Adrenal gland (tissue), 5 donors: ENCODE measurements around the gene BAK1.

Source experiments
- POLR2A ChIP-seq, 2 donors: fragments of 450-650 bp; IDR thresholded peaks; one replicate each; pipeline ENCODE4 v1.6.1; 2017; ENCODE audit warnings: antibody characterized with exemption in 2 of 2, mild to moderate bottlenecking in 2 of 2, moderate library complexity in 1 of 2
- TF ChIP-seq, protein P1 (sequence below), 6 experiments: fragments of 450-650 bp in 4 of 6; fragments of 200-600 bp in 2 of 6; sonication (generic) in 1 of 6; IDR thresholded peaks; 1 replicate in 5 of 6; 2 replicates in 1 of 6; pipeline versions ENCODE4 v1.5.1 to v1.8.0; 2016 to 2021; ENCODE audit warnings: antibody characterized with exemption in 6 of 6, mild to moderate bottlenecking in 2 of 6, moderate library complexity in 1 of 6
- donor health status: DM: no; HTN: no; CAD: no.

- no peak for TF ChIP-seq POLR2A (IDR thresholded peaks at IDR 0.05)
- TF ChIP-seq, protein P1, sequence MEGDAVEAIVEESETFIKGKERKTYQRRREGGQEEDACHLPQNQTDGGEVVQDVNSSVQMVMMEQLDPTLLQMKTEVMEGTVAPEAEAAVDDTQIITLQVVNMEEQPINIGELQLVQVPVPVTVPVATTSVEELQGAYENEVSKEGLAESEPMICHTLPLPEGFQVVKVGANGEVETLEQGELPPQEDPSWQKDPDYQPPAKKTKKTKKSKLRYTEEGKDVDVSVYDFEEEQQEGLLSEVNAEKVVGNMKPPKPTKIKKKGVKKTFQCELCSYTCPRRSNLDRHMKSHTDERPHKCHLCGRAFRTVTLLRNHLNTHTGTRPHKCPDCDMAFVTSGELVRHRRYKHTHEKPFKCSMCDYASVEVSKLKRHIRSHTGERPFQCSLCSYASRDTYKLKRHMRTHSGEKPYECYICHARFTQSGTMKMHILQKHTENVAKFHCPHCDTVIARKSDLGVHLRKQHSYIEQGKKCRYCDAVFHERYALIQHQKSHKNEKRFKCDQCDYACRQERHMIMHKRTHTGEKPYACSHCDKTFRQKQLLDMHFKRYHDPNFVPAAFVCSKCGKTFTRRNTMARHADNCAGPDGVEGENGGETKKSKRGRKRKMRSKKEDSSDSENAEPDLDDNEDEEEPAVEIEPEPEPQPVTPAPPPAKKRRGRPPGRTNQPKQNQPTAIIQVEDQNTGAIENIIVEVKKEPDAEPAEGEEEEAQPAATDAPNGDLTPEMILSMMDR (IDR thresholded peaks at IDR 0.05) = no peak
Observed at GRCh38 chr6:33567836-33568235, 12.2 kb downstream of the BAK1 start.
